ELF-1 (cell line): Measurements from ENCODE around the gene FOXA1.

Experiments used
- DNase-seq: peaks from one replicate; pipeline ENCODE4 v3.0.0-alpha.2; 2016; ENCODE audit warnings: low read depth, low spot score

Gene FOXA1

DNA sequence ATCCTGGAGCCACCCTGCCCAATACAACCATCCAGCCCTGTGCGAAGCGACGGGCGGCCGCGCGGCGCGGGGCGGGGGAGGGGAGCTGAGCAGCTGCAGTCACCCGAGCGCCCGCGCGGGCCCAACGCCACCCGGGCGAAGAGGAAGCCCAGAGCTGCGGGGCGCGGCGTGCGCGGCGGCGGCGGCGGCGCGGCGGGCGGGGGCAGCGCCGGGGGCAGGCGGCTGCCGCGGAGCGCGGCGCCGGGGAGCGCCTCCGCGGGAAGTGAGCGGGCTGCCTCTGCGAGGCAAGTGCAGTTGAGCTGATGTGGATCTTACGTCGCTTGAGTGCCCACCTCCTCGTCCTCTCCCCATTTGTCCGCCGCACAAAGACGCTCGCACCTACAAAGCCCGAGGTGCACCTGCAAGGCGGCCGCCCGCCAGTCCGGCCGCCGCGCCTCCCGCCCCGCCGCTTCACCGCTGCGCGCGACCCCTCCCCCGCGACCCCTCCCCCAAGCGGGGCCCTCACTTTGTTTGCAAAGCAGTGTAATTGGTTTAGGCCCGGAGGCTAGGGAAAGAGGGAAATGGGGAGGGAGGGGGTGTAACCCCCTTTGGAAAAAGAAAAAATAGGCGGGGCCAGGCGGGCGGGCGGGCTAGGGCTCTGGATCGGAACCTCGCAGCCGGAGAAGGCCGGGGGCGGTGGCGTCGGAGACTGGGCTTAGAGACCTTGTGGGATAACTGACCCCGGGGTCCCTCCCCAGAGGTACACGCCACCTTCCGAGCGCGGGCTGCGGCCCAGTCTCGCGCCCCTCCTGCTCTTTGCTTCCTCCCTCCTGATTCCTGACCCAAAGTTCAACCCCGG is at the start of gene FOXA1, which contains the start of gene TTC6:
Gene FOXA1, minus strand, starts transcription at position 279 of the 838 bp plus-strand sequence. Its CDS starts 277 bp downstream, at position 2.
Gene TTC6, plus strand, starts transcription at position 659 of the 838 bp plus-strand sequence. CDS start 26,436 bp downstream, outside the sequence.
- DNase-seq: no peak

DNA sequence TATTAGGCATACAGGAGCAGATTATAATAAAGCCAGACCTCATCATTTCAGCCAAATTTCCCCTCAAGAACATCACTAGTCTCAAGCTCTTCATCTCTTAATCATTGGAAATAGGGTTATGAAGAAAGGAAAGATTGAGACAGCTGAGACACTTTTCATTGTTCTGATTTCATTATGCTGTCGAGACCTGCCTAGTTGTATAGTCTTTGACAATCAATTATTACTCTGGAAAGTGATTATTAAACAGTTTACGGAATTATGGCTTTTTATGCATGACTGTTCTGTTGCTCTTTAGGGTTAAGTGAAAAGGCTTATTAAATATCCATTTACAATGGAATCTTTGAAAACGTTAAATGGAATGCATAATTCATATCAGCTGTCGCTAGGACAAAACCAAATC is 48.7 kb upstream of the FOXA1 start:
- DNase-seq: no peak

DNA sequence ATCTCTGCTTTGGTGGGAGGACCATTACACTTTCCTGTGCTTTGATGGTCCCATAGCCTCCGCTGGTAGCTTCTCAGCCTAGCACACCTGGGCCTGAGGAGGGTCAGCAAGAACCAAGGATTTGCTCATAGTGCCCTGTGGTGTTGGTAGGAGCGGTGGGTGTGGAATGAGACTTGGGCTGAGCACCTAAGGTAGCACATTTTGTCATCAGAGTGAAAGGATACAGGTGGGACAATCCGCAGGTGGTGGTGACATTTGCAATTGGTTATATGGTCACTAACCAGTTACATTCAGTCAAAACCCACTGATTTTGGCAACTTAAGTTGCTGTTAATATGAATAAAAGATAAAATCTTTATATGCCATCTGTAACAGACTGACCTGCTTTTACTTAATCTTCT is 47.1 kb upstream of the FOXA1 start:
- no peak for DNase-seq

DNA sequence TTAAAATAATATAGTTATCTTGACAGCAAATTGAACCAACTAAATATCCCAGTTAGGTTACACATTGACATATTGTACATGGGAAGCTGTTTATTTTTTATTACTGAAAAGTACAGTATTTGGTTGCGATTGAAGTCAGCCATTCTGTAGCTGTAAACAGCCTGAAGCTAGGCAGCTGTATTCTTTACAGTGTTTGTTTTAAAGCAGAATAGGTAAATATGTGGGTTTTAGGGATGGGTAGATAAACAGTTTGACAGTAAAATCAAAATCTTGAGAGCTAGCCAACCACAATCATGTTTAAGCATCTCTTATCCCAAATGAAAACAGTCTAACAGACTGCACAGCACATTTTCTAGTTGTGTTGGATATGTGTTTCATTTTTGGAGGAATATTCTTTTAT is 46.1 kb upstream of the FOXA1 start:
- no peak for DNase-seq

DNA sequence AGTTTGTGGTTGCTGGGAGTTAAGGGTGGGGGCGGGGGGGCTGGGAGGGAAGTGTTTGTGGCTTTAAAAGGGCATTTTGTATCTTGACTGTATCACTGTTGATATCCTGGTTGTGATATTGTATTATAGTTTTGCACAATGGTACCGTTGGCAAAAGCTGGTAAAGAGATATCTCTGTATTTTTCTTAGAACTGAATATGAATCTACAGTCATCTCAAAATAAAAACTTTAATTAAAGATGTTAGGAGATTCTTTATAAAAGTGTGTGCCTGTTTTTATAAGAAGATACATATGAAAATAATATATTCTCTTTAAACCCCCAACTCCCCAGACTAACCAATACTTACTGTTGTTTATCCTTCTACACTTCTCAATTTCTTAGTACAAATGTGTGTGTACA is 43.5 kb upstream of the FOXA1 start:
- DNase-seq: no peak

DNA sequence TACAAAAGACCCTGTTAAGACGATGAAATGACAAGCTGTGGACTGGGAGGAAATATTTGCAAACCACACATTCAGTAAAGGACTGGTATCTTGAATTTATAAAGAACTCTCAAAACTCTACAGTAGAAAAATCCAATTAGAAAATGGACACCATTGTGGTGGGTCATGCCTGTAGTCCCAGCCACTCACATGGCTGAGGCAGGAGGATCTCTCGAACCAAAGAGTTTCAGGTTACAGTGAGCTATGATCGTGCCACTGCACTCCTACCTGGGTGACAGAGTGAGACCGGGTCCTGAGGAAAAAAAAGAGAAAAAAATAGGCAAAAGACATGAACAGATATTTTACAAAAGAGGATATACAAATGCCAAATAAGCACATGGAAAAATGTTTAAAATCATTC is 42.3 kb upstream of the FOXA1 start:
- DNase-seq: no peak

DNA sequence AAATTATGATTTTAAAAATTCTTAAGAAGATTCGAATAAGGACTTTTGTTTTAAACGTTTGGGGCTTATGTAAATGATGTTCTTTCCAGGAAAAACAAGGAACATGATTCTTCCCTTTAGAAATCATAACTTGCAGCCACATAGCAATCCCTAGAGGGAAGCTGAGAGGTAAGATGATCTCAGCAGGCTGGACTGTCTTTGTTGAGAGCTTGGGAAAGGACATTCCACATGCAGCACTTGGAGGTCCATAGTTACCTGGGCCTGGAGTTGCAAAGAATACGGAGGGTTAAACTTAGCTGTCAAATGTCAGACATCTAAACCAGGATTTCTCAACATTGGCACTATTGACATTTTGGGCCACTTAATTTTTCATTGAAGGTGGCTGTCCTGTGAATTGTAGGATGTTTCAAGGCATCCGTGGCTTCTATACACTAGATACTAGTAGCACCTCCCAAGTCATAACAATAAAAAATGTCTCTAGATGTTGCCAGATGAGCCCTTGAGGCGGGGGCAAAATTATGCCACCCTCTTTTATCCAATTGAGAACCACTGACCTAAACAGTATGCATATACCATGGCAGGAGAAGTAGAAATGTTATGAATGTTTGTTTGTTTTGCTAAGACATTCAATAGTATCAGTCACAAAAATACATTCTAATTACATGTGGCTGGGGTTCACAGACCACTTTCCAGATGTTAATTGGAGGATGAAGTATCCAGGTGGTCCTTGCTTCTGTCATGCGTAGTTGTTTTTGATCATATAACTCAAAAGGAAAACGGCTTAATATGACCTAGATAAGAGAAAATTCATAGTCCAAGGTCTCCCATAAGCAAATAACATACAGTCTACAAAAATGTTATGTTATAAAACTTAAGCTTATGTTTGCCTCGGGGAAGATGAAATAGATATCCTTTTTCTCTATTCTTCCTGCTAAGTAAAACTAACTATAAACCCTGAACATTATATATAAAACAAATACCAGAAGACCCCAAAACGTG is 30.8 kb upstream of the FOXA1 start:
- no peak for DNase-seq

DNA sequence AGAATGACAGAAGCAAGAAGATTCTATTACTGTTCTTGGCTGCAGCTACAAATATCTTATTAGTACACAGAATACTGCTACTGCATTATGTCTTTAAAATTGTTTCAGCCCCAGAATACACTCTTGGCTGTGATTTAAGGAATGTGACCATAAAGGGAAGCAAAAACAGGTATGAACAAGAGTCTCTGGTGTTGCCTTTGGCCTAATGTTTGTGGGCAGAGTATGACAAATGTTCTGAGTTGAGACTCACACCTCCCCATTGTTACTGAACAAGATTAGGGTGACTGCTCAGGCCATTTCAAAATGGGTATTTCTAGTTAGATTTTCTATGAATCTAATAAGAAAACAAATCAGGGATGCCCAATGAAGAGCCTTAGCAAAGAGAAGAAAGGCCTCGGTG is 28.9 kb upstream of the FOXA1 start:
- DNase-seq: no peak

DNA sequence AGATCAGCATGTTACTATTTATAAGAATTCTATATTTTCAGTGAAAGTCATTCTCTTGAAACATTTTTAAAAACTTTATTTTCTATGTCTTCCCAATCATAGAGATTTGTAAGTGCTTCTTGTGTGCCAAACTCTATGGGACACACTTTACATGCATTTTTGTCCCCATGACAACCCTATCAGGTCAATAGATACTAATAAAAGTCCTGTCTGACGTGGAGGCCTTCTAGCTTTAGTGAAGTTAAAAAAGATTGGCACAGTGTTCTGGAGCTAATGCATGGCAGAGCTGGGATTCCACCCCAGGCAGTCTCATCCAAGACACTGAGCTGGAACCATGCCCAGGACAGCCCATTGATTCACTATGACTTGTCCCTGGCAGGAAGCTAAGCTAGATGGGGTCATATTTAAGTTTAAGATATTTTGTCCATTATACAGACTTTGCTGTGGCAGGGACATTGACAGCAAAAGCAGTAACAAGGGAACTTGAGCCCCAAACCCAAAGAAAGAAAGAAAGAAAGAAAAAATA is 28.4 kb upstream of the FOXA1 start:
- DNase-seq: no peak

DNA sequence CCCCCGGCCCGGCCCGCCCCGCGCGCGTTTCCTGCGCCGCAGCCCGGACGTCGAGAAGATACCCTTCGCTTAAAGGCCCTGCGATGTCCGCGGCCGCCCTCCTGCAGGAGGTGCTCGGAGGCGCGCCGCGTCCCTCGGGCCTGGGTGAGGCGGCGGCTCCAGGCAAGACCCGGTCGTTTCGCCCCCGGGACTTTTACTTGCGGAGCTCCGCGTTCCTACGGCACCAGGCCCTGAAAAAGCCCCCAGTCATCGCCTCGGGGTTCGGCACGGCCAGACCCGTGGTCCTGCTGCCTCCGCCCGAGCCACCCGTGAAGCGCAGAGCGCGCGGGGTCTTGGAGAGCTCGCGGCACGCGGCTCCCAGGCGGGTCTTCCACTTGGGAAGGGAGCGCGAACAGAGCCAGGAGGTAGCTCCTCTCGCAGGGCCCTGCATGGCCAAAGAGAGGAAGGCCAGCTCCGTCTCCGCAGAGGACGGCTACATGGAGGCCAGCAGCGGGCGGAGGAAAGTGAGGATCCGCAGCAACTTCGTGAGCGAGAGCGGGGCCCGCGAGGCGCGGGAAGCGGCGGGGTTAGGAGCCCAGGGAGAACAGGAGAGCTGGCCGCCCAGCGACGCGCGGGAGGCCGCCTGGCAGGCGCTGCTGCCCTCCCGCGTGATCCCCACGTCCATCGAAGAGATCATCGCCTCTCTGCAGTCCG is 27.3 kb upstream of the FOXA1 start:
- DNase-seq: peak; percentile 65

DNA sequence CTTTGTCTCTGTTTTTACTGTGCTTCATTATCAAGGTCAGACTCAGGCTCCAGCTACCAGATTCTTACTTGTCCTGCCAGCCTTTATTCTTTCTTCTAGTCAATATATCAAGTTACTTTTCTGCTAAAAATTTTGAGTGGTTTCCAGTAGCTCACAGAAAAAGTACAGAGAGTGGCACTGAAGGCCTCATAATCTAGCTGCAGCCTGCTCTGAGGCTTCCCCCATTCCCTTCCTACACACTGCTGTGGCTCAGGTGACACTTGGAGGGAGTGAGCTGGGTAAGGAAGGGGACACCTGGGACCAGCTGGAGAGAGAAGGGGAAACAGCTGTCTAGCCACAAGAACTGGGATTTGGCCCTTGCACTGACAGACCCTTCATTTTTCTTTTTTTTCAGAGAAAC is 25.8 kb upstream of the FOXA1 start:
- DNase-seq: no peak

DNA sequence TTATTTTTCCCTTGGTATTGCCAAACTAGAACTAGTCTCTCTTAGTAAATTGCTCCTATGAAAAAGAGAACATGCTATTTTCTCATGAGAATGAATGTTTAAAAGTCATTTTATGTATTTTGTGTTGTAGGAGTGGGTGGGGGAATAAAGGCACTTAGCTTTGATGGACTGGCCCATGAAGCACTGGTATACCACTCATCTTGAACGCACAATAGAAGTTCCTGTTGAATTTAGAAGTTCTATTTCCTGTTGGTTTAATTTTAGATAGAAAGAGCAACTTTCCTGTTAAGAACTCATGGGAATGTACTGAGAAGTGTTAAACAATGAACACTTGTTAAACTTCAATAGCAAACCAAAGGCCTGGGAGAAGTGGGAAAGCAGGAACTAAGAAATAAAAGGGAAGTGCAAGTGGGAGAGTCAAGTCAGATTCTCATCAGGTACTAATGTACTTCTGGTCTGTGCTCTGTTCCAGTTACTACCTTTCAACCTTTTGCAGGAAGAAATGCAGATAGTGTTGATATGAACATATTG is 23.5 kb upstream of the FOXA1 start:
- DNase-seq: no peak

DNA sequence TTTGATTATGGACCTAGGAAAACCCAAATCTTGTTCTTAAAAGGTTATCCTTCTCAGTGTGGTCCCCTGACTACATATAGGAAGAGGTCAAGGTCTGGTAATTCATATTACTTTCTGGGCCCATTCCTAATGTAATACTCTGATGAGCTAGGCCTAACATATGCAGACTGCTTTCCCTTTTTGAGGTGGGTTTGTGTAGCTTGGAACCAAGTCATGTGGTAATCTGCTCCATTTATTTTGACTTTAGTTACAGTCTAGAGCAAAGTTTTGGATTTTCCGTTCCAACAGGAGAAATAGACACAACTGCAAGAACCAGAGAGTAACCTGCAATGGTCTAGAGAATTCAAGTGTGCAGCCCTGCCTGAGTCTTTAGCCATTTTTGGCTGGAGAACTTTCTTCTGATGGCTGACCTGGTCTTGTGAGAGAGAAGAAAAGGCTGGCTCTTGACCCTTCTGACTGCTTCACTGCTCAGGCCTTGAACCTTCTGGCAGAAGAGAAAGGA is 22.9 kb upstream of the FOXA1 start:
- DNase-seq: no peak

DNA sequence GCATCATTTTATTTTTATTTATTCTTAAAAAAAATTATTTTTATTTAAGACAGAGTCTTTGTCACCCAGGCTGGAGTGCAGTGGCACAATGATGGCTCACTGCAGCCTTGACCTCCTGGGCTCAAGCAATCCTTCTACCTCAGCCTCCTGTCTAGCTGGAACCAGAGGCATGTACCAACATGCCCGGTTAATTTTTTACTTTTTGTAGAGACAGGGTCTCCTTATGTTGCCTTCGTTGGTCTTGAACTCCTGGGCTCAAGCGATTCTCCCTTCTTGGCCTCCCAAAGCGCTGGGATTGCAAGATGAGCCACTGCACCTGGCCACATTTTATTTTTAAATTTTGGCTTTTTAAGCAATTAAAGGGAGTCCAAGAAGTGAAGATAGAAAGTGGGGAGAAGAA is 21.8 kb upstream of the FOXA1 start:
- DNase-seq: no peak

DNA sequence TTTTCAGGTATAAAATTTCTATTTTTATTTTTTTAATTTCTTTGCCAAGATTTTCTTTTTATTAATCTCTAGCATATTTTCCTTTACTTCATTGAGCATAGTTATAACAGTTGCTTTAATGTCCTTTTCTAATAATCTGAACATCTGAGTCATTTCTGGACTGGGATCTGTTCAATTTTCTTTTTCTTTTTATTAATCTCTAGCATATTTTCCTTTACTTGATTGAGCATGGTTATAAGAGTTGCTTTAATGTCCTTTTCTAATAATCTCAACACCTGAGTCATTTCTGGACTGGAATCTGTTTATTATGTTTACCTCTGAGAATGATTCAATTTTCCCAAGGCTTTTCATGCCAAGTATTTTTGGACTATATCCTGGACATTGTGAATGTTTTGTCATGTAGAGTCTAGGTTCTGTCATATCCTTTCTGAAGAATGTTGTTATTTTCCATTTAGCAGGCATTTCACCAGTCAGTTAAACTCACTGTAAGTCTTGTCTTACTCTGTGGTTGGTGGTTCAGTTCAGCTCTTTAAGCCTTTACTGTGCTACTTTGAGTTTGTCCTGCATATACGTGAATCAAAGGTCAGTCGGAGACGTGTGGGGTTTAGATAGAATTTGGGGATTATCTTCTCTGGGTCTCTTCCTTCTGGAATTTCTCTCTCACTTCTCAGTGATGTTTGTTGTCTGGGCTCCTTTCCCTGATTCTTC is 20.7 kb upstream of the FOXA1 start:
- no peak for DNase-seq

DNA sequence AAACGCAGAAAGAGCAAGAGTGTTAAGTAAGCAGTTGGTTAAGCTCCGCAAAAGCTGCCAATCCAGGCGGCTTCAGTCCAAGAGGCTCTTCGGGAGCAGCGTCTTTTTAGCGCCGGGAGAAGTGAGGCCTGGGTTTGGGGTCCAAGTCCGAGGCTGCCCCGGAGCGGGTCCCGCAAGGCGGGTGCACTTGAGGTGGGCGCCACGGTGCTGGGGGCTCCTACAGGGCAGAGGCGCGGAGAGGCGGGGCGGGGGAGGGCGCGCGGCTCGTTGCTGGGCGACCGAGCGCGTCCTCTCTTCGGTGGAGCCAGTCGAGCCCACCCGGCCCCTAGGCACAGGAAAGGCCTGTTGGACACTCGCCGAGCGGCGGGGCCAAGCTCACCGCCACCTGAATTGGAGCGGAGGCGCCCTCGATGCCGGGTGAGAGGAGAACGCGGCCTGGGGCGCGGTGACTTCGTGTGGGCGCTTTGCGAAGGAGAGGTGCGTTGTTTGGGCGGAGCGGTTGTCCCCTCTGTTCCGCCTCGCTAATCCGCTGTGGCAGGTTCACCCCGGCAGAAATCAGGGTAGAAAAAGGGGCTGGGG is 16.0 kb upstream of the FOXA1 start:
- DNase-seq: no peak

DNA sequence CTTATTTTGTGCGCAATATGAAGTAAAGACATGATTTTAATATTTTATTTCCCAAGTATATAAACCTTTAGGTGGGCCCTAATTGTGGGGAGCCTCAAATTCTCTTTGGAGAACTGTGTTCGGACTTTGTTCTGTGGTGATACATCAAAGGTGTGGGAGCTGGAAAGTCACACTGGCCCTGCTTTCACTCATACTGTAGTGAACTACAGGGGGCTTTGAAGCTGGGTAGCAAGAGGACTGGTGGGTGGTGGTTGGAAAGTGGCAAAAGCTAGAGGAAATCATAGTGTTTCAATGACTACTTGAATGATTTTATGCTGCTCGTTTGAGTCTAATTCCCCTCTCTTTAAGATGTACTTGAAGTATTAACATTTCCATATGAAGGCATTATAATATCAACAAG is 13.6 kb upstream of the FOXA1 start:
- no peak for DNase-seq

DNA sequence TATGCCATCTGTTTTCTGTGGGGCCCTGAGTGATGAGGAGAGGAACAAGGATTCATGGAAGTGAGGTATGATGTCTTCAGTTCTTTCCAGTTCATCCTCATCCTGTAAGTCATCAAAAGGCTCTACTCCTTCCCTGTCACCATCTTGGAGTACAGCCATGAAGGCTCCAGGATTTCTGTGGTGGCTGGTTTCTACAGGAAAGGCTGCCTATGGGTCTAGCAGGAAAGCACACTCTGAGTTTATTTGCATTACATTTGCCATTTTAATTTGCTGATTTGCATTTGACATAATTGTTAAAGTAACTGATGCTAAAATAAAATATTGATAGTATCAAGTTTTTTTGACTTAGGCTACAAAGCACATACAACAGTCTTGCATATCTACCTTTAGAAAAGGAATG is 11.6 kb upstream of the FOXA1 start:
- no peak for DNase-seq

DNA sequence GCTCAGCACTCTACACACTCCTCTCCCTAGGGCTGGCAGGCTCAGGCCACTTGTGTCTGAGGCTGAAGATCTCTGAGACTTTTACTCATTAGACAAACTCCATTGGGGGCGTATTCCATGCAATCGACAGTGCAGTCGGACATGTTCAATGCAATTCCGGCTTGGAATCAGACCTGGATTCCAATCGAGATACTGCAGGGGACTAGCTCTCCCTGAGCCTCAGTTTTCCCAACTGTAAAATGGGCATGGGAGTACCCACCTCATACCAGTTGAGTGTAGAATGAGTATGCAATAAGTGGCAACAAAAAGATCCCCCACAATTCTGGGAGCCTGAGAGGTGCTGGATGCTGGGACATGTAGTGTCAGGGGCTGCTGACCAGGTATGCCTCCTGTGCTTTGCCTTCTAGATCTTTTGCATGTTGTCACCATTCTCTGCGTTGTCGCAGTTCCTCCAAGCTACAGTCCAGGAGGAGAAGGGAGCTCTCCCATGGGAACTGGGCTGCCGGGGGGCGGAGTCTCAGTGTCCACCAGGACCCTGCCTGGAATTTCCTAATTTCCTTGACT is 8.7 kb upstream of the FOXA1 start:
- no peak for DNase-seq
